Fibroblast of villous mesenchyme (primary cell): ENCODE results near the gene CDH22. TPM values are rescaled to one million over a fixed set of nuclear protein-coding genes. Genes with fewer than 3 reads are reported as not detected.

Experiments used
- DNase-seq: peaks from one replicate; pipeline ENCODE4 v3.0.0-alpha.2; 2010; ENCODE audit warnings: low read depth
- H3K4me3 ChIP-seq: 2 replicates; pipeline ENCODE4 v1.5.1; 2011; ENCODE audit warnings: low read depth, mild to moderate bottlenecking, low read length
- CTCF ChIP-seq: IDR thresholded peaks from 2 replicates; pipeline ENCODE4 v1.5.1; 2012; ENCODE audit warnings: low read depth, mild to moderate bottlenecking, low read length; ENCODE audit not compliant: insufficient read depth
- total RNA-seq: library from RNA; depleted of rRNA; stranded (reverse); fragments of >200 nt; gene quantifications from 2 replicates; pipeline ENCODE4 v1.2.3, GENCODE V29; 2012

CDH22 gene
- total RNA-seq, 1 donor = not detected

GRCh38 chr20:46192376-46192944 is 115.8 kb downstream of the CDH22 start:
- no peak overlapping the region for H3K4me3 ChIP-seq
- no peak for TF ChIP-seq CTCF
- no peak for DNase-seq

GRCh38 chr20:46191611-46192010 is 116.7 kb downstream of the CDH22 start:
- no peak for DNase-seq
- no peak for TF ChIP-seq CTCF

GRCh38 chr20:46191168-46191540 is 117.1 kb downstream of the CDH22 start:
- no peak overlapping the region for H3K4me3 ChIP-seq
- no peak for TF ChIP-seq CTCF
- no peak for DNase-seq

More at GRCh38 chr20:46191611-46192010, 116.7 kb downstream of the CDH22 start:
- H3K4me3 ChIP-seq = no peak overlapping the region

- no peak overlapping the region for H3K4me3 ChIP-seq
- DNase-seq = no peak
- TF ChIP-seq CTCF = no peak
These were observed 117.7 kb downstream of the CDH22 start for GRCh38 chr20:46190478-46191167.

- TF ChIP-seq CTCF = no peak
- no peak overlapping the region for H3K4me3 ChIP-seq
- no peak for DNase-seq
These were observed 119.3 kb downstream of the CDH22 start for GRCh38 chr20:46188866-46189541.

GRCh38 chr20:46186210-46186609 is 122.1 kb downstream of the CDH22 start:
- DNase-seq = no peak
- H3K4me3 ChIP-seq = no peak overlapping the region
- no peak for TF ChIP-seq CTCF
